Stimulated activated CD4-positive, alpha-beta T cell treated with anti-CD3 and anti-CD28 coated beads, TNF-alpha, amount 100 ng/mL, for 4 hours (primary cell): ENCODE data around the gene PC.

Source experiments
- DNase-seq, 3 experiments: peaks; one replicate each; pipeline ENCODE4 v3.0.0-alpha.2; 2020; ENCODE audit warnings: low read depth in 3 of 3

Gene PC

DNA sequence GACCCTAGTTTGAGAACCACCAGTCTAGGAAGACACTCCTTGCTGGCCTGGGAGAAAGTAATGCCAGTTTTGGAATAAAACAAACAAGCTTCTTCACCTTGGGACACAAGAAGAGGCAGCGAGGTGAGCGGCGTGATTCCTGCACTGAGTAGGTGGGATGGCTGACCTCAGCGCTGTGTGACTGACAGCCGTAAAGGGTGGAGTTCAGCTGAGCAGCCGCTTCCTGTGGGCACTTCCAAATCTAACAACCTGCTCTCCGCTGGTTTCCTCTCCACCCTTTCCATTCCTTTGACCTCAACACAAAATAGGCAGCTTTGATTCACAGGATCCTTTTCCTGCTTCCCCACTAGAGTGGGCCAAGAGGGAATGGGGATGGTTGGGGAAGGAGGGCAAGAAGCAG is 45.8 kb downstream of the PC start:
- no peak for DNase-seq

DNA sequence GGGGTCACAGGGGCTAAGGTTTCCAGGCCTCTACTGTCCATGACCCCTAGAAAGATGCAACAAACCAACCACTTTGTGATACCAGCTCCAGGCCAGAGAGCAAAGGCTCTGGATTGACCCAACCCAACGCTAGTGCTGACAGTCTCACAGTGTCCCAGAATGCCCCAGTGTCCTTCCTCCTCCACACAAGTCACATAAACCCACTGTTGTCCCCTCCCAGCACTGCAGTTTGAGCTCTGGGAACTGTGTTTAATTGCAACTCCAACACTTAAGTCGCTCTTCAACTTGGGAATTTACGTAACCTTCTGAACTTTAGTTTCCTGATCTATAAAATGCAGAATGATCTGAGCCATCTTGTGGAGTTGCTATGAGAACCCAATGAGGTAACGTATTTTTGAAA is 47.5 kb downstream of the PC start:
- DNase-seq, result no peak

DNA sequence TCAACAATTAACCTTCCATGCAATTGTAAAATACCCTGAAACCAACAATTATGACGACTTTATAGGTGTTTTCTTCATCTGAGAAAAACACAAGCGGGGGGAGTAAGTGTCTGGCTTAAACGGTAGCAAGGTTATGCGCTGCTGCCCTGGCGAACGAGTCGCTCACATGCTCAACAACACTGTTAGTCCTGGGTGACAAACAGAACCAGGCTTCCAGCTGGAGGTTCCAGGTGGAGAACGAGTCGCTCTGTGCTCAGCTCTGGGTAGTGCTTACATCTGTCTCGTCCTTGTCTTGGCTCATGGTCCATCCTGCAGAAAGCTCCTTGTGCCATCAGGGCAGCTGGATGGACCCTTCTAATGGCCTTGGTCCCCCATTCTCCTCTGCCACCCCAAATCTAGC is 48.2 kb downstream of the PC start:
- no peak for DNase-seq

DNA sequence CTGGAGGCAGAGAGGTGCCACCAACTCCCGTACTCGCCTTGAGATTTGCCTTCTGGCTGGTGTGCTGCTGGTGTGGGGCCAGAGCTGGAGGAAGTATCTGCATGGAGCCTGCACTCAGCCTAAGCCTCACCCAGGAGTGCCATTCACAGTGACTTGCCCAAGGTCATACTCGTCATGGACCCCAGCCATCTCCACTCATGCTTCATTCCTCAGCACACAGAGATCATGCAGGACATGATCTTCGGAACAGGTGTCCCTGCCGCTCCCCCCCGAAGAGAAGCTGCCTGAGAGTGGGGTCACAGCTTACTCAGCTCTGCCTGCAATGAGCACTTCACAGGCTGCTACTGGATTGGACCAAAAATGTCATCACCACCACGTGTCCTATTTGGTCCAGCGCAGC is 49.0 kb downstream of the PC start:
- no peak for DNase-seq

DNA sequence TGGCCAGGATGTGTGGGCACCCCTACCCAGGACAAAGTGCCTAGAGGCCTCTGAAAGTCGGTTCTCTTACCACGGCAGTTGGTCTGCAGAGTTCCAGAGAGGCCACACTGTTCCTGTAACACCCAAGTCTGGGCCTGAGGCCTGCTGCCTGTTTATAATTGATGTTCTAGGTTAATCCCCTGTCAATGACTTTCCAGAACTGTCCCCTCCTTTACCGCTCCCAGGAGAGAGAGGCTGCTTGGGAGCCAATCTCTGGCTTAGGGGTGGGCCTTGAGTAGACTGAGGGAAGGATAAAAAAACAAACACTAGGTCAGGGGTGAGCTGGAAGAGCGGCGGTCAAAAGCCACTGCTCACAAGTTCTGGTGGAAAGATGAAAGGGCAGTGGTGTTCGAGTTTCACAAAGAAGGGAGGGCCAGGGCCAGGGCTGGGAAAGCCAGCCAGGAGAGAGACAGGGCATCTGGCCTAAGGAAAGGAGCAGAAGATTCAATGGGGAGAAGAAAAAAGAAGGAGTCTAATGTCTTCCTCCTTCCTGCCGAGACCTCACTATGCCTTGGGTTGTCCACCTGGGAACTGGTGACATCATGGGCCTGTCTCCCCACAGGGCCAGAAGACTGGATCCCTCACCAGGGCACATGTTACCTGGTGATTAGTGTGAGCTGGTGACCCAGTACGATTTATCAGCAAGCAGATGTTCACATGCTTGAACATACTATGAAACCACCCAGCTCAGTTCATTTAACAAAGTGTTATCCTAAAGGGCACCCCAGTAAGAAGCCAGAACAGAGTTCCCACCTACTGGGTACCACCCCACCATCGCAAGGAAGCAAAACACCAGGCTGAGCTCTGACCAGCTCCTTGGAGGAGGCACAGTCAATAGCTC is 50.2 kb downstream of the PC start:
- DNase-seq, result no peak

DNA sequence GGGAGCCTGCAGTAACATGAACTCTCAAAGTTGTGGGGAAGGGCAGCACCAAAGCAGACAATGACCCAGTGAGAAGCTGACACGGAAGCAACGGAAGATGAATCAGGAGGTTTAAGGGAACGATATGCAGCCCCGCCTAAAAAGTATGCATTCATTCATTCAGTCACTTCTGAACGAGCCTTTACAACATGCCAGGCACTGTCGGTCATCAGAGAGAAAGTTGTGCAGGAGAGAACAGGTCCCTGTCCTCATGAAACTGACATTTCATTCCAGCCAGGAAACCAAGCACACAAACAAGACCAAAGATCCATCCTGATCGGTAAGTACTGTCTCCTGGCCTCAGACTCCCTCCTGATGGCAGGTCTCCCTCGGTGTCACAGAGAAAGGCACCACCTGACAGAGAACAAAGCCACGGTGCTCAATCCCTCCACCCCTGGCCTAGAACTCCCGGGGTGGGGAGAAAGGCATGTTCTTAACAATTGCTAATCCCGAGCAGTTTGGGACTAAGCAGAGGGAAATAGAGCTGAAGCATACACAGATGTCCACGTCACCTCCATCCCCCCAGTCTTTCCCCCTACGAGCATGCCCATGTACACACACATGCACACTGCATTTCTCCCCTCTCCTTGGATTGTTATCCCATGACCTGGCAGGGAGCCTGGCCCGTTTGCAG is 52.0 kb downstream of the PC start:
- DNase-seq, result no peak

DNA sequence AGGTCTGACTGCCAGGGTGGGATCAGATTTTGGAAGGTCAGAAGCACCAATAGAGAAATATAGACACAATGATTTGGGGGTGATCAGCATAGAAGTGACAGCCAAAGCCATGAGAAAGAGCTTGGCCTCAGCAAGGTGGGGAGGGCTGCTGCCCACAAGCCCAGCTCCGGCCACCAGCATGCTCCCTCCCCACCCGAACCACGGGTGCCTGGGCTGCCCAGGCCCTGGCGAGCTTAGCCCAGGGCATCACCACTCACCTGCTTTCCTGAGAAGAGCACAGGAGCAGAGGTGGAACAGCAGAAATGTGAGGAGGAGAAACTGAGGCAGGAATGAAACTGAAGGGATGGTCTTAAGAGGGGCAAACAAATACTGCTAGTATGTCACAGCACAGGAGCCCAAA is 52.6 kb downstream of the PC start:
- no peak for DNase-seq

DNA sequence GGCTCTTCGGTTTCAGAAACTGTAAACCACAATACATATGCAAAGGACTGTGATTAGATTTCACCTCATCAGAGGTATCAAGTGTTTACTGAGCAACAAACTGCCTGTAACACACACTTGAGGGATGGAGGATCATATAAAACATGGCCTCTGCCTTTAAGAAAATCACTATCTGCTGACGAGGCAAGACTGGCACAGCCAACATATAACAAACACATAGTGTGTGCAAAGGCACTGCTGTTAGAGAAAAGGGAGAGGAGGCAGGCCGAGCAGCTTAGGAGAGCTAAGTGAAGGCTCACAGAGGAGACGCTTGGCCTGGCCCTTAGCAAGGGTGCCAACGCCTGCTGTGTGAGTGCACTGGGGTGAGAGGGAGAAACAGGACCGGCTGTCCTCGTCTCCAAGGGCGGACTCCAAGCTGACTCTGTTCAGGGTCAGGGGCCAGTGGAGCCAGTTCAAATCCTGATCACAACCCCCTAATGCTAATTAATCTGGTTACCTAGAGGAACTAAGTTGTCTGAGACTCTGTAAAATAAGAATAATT is 53.1 kb downstream of the PC start:
- DNase-seq, result no peak

DNA sequence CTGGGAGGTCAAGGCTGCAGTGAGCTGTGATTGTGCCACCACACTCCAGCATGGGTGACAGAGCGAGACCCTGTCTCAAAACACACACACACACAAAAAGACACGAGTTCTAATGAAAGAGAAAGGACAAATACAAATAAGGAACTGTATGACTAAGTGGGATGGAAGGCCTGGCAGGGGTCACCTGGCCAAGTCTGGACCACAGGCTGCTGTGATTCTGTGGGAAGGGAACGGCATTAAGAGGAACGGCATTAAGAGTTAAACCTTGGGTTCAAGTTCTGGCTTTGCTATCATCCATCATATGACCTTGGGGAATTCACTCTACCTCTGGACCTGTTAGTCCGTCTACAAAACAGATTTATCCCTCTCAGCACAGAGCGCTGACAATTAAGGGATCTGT is 53.6 kb downstream of the PC start:
- DNase-seq, result no peak

DNA sequence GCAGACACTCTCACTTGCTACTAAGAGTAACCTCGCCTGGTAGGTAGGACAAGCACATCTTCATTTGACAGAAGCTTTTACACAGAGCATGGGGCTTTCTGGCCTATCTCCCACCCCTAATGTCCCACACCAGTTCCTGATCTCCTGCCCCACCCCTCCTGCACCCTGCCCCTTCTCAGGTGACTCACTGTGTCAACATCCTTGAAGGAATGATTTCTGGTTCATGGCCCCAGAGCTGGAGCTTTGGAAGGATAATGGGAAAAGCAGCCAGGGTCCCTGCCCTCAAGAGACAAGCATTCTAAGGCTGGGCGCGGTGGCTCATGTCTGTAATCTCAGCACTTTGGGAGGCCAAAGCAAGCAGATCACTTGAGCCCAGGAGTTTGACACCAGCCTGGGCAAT is 54.1 kb downstream of the PC start:
- DNase-seq, result no peak

DNA sequence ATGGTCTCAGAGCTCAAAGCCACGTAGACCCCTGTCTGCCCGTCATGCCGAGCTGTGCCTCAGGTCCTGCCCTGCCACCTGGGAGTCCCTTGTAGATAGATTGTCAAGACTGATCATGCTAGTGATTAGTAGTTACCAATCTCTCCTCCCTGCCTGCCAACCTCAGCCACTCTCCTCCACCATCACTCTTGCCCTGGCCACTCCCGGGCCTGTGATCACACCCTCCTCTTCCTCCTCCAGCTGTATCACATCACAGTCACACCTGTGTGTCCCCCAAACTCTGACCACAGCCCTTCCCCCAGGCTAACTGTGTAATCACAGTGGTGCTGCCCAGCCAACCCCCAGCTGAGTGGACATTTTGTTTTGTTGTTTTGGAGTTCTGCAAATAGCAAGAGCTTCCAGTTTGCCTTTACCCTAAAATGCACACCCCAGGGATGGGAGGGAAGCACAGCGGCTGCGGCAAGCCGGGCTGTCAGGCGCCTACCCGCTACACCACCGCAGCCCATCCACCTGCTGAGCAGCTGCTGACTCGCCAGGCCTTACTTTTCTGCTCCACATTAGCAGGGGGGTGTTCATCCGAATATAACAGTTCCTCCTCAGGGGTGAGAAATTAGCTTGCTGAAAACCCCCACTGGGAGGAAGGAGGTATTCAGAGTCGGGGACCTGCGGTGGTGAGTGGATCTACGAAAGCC is 55.6 kb downstream of the PC start:
- no peak for DNase-seq

DNA sequence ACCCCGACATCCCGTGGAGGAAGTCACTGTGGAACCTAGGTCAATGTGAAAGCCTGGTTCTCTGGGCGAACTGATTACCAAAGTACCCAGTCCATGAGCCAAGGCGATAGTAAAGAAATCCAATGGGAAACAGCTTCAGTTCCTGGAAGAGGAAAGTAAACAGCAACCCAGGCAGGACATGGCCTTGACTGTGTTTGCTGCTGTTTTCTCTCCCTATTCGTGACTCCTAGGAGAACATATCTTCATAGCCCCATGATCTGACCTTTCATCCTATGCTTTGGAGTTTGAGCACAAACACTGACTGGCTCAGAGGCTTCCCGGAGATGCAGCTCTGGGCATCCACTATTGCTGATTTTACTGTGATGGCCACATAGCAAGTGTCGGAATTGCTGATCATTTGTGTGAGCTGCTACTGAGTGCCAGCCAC is 56.2 kb downstream of the PC start:
- no peak for DNase-seq

DNA sequence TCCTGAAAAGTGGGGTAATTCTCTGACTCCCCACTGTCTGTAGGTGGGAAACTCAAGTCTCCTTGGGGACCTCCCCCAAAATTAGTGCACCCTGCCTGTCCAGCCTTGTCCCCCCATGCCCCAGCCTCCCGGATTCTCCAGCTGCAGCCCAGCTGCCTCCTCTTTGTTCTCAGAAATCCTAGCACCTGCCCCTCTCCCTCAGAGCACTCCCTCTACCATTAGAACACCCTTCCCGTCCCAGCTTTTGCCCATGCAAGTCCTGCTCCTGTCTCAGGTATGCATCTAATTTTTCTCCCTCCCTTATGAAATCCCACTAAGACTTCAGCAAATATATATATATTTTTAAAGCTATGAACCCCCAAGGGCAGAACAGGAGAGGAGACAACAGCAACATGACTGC is 64.0 kb downstream of the PC start:
- no peak for DNase-seq

DNA sequence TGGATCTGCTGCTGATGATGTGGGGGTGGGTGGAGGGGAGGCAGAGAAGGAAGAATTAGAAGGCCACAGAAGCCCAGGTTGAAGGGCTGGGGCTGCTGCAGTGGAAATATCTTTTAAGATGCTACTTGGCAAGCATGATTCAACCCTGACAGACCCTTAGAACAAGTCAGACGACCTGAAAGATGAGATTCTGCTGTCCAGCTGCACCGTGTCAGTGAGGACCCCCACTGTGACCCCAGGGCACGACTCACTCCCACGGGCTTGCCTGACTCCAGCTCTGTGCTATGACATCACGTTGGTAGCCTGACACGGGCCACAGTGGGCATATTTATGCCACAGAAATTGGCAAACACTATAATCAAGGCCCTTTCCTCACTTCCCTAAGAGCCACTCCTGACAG is 65.3 kb downstream of the PC start:
- DNase-seq, result no peak

DNA sequence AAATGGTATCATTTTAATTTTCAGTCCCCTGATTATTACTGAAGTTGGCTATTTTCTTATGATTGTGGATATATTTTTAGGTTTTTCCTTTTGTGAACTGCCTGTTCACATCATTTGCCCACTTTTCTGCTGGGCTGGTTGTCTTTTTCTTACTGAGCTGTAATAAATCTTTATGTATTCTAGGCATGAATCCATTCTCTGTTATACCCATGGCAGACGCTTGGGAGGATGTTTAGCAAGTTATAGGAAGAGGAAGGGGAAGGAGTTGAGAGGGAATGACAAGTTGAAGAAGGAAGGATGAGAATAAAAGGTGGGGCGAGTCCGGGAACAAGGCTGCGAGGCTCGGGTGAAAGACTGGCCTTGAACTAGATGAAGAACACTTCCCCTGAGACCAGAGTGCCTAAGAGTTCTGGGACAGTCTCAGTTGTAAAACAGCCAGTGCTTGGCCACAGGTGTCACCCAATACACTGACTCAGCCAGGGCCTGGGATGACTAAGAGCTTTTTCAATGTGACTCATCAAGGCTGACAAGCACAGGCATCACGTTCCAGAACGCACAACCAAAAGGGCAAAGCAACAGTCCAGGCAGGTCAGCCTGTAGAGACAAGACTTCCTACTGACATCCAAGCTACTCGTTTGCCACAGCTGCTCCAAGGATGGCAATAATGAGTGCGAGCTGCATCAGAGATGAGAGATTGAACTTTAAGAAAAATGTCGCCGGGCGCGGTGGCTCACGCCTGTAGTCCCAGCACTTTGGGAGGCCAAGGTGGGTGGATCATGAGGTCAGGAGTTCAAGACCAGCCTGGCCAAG is 66.1 kb downstream of the PC start:
- DNase-seq, result no peak

DNA sequence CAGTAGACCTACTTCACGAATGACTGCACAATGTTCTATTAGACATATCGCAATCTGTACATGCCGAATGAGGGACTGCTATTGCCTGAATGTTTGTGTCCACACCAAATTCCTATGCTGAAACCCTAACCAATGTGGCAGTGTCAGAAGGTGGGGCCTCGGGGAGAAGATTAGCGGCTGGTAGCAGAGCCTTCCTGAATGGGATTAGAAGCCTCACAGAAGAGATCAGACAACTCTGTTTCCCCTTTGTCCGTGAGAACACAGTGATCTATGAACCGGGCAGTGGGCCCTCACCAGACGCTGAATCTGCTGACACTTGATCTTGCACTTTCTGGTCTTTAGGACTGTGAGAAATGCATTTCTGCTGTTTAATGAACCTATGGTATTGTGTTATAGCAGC is 68.2 kb downstream of the PC start:
- no peak for DNase-seq

DNA sequence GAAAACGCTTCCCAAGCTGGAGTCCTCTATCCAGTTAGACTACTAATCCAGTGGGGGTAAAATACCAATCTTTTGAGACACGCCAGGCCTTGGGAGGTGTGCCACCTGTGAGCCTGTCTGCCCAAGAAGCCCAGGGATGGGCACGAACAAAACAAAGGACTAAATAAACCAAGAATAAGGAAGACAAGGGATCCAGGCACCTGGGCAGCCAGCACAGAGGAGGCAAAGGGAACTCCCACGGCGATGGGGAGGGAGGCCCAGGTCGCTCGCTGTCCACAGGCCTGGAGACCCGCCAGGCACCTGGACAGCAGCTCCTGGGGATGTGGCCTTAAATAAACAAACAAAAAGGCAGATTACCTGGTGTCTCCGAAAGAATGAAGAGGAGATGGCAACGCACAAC is 69.9 kb downstream of the PC start:
- DNase-seq, result no peak

DNA sequence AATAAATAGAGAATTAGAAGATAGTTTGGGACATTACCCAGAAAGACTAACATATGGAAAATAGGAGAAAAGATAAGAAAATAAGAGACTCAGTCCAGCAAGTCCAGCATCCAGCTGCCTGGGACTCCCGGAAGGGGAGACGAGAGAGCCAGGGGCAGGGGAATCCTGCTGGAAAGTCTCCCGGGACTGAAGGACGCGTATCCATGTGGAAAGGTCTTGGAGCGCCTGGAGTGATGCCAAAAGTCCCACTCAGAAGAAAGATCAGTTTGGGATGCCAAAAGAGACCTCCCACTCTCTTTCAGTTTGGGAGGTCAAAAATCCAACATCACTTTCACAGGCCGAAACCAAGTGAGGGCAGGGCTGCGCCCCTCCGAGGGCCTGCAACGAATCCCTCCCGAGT is 70.7 kb downstream of the PC start:
- DNase-seq, result no peak

DNA sequence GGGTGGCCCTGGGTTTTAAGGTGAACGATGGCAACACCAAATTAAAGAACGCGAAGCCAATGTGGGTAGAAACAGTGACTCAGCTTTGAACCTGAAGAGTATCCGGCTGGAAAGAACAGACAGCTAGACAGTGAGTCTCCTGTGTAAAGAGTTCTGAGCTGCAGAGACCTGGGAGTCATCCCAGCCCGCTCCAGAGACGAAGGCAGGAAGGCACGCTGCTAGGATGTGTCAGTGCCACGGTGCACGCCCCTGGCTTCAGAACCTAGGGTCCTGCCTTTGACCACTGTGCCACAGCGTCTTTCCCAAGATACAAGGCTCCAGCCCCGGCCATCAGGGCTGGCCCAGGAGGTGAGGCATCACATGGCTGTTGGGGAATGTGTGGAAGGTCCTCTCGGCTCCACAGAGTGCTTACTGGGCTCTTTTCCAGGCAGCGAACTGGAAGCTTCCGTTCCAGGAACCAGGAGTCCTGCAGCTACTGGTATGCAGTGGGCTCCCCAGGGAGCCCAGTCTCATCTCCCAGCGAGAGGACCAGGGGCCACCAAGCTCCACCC is 71.4 kb downstream of the PC start:
- DNase-seq, result no peak

DNA sequence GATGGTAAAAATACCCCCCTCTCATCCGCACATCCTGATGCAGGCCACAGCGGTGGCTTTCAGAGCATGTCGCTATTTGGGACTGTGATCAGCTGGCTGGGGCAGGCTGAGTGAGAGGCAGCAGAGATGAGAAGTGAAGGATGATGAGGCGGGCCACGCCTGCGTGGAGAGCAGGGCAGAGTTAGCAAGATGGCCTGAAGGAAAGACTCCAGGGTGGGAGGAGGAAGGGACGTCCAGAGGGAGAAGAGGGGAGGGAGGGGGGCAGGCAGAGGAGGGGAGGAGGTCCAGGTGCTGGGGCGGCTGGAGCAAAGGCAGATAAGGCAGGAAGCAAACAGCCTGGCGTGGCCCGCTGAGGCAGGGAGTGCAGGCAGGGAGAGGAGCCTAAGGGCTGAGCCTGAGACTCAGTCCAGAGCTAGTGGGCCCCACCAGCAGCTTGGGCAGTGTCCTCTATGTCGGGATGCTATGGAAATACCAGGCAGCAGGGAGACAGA is 72.2 kb downstream of the PC start:
- no peak for DNase-seq

DNA sequence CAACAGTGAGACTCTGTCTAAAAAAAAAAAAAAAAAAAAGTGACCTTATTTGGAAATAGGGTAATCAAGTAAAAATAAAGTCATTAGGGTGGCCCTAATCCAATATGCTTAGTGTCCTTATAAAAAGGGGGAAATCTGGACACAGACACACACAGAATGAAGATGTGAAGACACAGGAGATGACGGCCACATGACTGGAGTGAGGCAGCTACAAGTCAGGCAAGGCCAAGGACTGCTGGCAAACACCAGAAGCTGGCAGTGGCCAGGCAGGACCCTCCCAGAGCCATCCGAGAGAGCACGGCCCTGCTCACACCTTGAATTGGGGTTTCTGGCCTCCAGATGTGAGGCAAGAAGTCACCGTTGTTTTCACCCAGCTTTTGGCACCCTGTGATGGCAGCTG is 72.7 kb downstream of the PC start:
- DNase-seq, result no peak
